GM19455 (cell line): ENCODE data around the gene CELF2.

ENCODE experiments used
- ATAC-seq: cut with Tn5 transposase; IDR thresholded peaks from one replicate; pipeline ENCODE4 v1.9.1; 2021; ENCODE audit not compliant: unreplicated experiment

CELF2 gene

GRCh38 chr10:11057018-11057417 lies 39.3 kb downstream of the CELF2 start:
- ATAC-seq = no peak

- no peak for ATAC-seq
These were observed 39.8 kb downstream of the CELF2 start for GRCh38 chr10:11057448-11057847.

- no peak for ATAC-seq
These were observed 40.3 kb downstream of the CELF2 start for GRCh38 chr10:11057994-11058393.

GRCh38 chr10:11058965-11059364 lies 41.3 kb downstream of the CELF2 start:
- ATAC-seq = no peak

- ATAC-seq = no peak
These were observed 46.2 kb downstream of the CELF2 start for GRCh38 chr10:11063856-11064255.

GRCh38 chr10:11064832-11065231 lies 47.2 kb downstream of the CELF2 start:
- ATAC-seq = no peak

- ATAC-seq = no peak
These were observed 47.9 kb downstream of the CELF2 start for GRCh38 chr10:11065567-11065966.

- ATAC-seq = no peak
These were observed 48.8 kb downstream of the CELF2 start for GRCh38 chr10:11066520-11066919.

GRCh38 chr10:11068861-11069633 lies 51.4 kb downstream of the CELF2 start:
- ATAC-seq = no peak

- ATAC-seq = no peak
These were observed 55.7 kb downstream of the CELF2 start for GRCh38 chr10:11073410-11073809.

GRCh38 chr10:11074536-11075267 lies 57.0 kb downstream of the CELF2 start:
- ATAC-seq = peak; percentile 75

GRCh38 chr10:11076221-11076620 lies 58.5 kb downstream of the CELF2 start:
- no peak for ATAC-seq

GRCh38 chr10:11080564-11080984 lies 62.9 kb downstream of the CELF2 start:
- ATAC-seq = peak; percentile 78

- ATAC-seq = no peak
These were observed 63.7 kb downstream of the CELF2 start for GRCh38 chr10:11081408-11081807.

GRCh38 chr10:11082526-11082925 lies 64.9 kb downstream of the CELF2 start:
- ATAC-seq = no peak

- no peak for ATAC-seq
These were observed 65.4 kb downstream of the CELF2 start for GRCh38 chr10:11083051-11083450.

GRCh38 chr10:11085545-11085944 lies 67.9 kb downstream of the CELF2 start:
- no peak for ATAC-seq

- no peak for ATAC-seq
These were observed 68.6 kb downstream of the CELF2 start for GRCh38 chr10:11086177-11086840.

GRCh38 chr10:11087372-11087771 lies 69.7 kb downstream of the CELF2 start:
- no peak for ATAC-seq

- ATAC-seq = no peak
These were observed 71.0 kb downstream of the CELF2 start for GRCh38 chr10:11088709-11089108.

- no peak for ATAC-seq
These were observed 71.6 kb downstream of the CELF2 start for GRCh38 chr10:11089272-11089671.
